SJSA1 (cell line): ENCODE results near the gene TAF9B. TPM values are rescaled to one million over a fixed set of nuclear protein-coding genes. Genes with fewer than 3 reads are reported as not detected.
"Not testable (repeated sequence)": the region's sequence is repeated elsewhere in the genome, so short reads cannot be mapped to it uniquely, and the experiment has no call there.

Source experiments
- DNase-seq, 2 experiments: peaks; one replicate each; pipeline ENCODE4 v3.0.0-alpha.2; 2015 to 2020; ENCODE audit warnings: low spot score in 2 of 2, low read depth in 1 of 2
- H3K27ac ChIP-seq: fragments of 250-450 bp; sonication (Bioruptor Pico); 2 replicates; pipeline ENCODE4 v1.5.1; 2020; ENCODE audit warnings: mild to moderate bottlenecking, moderate library complexity
- H3K27me3 ChIP-seq: fragments of 250-450 bp; sonication (Bioruptor Pico); replicated peaks from 2 replicates; pipeline ENCODE4 v1.5.1; 2020; ENCODE audit warnings: mild to moderate bottlenecking, moderate library complexity
- H3K36me3 ChIP-seq: fragments of 250-450 bp; sonication (Bioruptor Pico); 2 replicates; pipeline ENCODE4 v1.5.1; 2020; ENCODE audit warnings: mild to moderate bottlenecking
- H3K4me1 ChIP-seq: fragments of 250-450 bp; sonication (Bioruptor Pico); replicated peaks from 2 replicates; pipeline ENCODE4 v1.6.1; 2021; ENCODE audit warnings: mild to moderate bottlenecking
- H3K4me3 ChIP-seq: fragments of 250-450 bp; sonication (Bioruptor Pico); 2 replicates; pipeline ENCODE4 v1.5.1; 2020; ENCODE audit warnings: mild to moderate bottlenecking
- H3K9me3 ChIP-seq: fragments of 250-450 bp; sonication (Bioruptor Pico); replicated peaks from 2 replicates; pipeline ENCODE4 v1.5.1; 2020; ENCODE audit warnings: mild to moderate bottlenecking
- total RNA-seq: library from RNA; depleted of rRNA; stranded (reverse); fragments of >200 nt; shearing (Covaris generic); gene quantifications from 2 replicates; pipeline ENCODE4 v1.2.3, GENCODE V29; 2014

Gene TAF9B
- total RNA-seq, 1 experiment from 2014 or later: 53.8 TPM

DNA sequence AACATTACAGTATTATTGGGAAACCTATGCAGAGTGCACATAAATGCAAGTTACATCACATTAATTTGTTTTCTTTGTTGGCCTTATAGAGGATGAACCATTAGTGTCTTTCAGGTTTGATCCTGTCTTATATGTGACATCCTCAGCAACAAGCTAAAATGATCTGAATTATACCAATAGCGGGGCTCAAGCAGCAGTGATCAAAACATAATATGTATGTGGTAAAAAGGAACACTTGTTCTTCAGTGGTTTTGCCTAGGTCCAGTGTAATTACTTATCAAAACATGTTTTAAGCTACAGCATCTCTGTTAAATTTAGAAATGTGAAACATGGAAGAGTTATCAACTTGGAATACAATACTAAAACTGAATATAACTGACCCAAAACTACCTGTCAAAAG lies 9.1 kb downstream of the TAF9B start:
- Histone ChIP-seq H3K9me3 (no peaks in the 10 kb centered on the region), H3K4me1 (no peaks in the 10 kb centered on the region), H3K27ac (no peak overlapping the region), H3K27me3 (no peaks in the 10 kb centered on the region), H3K36me3 (peaks cover 70% of the 10 kb centered on the region), H3K4me3 (no peak overlapping the region)
- DNase-seq: no peak

DNA sequence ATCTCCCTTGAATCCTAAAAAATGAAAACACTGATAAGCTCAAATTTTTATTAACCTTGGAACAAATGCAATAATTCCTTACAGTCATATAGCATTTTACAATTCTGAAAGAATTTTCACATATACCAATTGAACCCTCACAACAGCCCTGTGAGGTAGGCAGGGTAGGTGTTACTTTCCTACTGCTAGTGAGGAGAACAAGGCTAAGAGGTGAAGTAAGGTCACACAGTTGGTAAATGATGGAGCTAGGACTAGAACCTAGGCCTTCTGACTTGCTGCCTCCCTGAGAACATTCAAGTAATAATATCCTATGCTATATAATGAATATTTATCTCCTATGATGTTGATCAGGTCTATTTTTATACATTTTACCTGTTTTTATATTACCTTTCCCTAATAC lies 9.7 kb downstream of the TAF9B start:
- no peak for DNase-seq
- Histone ChIP-seq H3K4me1 (no peaks in the 10 kb centered on the region), H3K36me3 (peaks cover 77% of the 10 kb centered on the region), H3K9me3 (no peaks in the 10 kb centered on the region), H3K4me3 (no peak overlapping the region), H3K27me3 (no peaks in the 10 kb centered on the region), H3K27ac (no peak overlapping the region)

DNA sequence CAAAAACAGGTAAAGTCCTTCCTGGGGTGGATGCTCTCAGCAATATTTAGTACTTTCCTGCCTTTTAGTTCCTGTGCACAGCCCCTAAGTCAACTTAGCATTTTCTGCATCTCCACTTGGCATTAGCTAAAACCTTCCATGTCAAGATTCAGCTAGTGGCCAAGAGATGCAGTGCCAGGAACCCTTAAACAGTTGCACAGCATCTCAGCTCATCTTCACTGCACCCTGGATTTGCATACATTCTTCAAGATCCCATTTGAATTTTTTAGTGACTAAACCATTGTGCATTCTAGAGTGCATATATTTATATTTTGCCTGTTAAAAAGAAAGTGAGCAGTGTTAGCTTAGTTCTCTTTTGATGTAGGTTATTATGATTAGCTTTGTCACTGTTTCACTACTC lies 13.7 kb downstream of the TAF9B start:
- H3K27me3 ChIP-seq, H3K4me1 ChIP-seq, H3K9me3 ChIP-seq, H3K27ac ChIP-seq, H3K4me3 ChIP-seq, DNase-seq: not testable (repeated sequence)
- H3K36me3 ChIP-seq: peaks cover 87% of the 10 kb centered on the region

DNA sequence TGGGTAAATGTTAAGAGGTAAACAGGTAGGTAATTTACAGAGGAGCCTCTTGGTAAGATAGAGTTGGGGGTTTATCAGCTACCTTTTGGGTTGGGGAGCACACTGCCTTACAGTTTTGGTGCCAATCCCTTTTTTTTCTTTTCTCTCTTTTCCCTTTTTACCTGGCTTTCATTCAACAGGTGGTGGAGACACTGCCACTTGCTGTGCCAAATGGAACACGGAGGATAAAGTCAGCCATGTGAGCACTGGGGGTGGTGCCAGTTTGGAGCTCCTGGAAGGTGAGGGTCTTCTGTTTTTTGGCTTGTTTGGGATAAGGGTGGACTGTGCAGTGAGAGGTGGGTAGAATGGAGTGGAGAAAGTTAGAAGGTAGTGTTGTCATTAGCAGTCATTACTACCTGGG lies 14.3 kb downstream of the TAF9B start:
- H3K4me1 ChIP-seq: no peaks in the 10 kb centered on the region
- no peaks in the 10 kb centered on the region for H3K9me3 ChIP-seq
- DNase-seq: no peak
- H3K36me3 ChIP-seq: peaks cover 86% of the 10 kb centered on the region
- no peak overlapping the region for H3K4me3 ChIP-seq
- no peaks in the 10 kb centered on the region for H3K27me3 ChIP-seq
- no peak overlapping the region for H3K27ac ChIP-seq

DNA sequence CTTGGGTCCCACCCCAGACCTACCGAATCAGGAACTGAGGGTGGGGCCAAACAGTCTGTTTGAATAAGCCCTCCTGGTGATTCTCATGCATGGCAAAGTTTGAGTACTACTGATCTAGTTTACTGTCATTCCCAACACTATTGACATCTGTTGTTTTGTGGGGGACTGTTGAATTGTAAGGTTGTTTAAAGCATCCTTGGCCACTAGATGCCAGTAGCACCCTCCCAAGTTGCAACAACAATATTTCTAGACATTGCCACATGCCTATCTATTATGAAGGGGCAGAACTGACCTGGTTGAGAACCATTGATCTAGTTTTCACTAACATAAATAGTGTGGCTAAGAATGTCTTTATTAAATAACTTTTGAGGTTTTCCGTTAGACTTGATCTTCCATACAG lies 15.1 kb downstream of the TAF9B start:
- Histone ChIP-seq H3K27me3 (no peaks in the 10 kb centered on the region), H3K4me3 (no peak overlapping the region), H3K9me3 (no peaks in the 10 kb centered on the region), H3K27ac (no peak overlapping the region), H3K36me3 (peaks cover 90% of the 10 kb centered on the region), H3K4me1 (no peaks in the 10 kb centered on the region)
- no peak for DNase-seq

DNA sequence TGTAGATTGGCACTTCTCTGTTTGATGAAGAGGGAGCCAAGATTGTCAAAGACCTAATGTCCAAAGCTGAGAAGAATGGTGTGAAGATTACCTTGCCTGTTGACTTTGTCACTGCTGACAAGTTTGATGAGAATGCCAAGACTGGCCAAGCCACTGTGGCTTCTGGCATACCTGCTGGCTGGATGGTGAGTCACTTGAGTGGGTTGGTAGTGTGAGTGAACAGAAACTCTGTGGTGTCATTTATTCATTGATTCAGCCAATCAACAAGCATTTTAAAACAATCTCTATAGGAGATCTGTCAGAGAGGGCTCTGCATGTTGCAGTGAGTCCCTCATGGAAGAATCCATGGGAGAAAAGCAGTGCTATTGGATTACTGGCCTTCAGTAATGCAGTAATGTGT lies 16.3 kb downstream of the TAF9B start:
- no peaks in the 10 kb centered on the region for H3K4me1 ChIP-seq
- H3K27ac ChIP-seq: no peak overlapping the region
- H3K27me3 ChIP-seq: no peaks in the 10 kb centered on the region
- no peak for DNase-seq
- peaks cover 88% of the 10 kb centered on the region for H3K36me3 ChIP-seq
- no peaks in the 10 kb centered on the region for H3K9me3 ChIP-seq
- H3K4me3 ChIP-seq: no peak overlapping the region

DNA sequence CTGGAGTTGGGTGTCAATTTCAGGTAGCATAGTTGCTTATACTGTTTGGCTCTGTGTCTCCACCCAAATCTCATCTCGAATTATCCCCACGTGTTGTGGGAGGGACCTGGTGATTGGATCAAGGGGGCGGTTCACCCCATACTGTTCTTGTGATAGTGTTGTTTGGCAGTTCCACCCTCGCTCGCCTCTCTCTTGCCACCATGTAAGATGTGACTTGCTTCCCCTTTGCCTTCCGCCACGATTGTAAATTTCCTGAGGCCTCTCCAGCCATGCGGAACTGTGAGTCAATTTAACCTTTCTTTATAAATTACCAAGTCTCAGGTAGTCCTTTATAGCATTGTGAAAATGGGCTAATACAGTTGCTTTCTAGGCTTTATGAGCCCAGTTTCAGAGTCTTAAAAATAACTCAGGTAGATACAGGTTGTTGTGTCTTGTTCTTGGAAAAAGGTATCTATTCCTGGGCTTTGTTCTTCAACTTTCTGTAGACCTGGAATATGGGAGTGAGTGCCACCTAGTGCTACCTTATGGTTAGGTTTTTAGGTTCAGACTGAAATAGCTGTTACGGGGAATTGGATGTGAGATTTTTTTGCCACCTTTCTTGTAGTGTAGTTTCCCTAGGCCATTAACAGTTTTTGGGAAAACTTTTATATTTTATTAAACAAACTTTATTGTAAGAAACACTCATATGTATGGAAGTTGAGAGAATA lies 19.8 kb downstream of the TAF9B start:
- peaks cover 88% of the 10 kb centered on the region for H3K36me3 ChIP-seq
- DNase-seq: no peak
- no peak overlapping the region for H3K4me3 ChIP-seq
- no peaks in the 10 kb centered on the region for H3K4me1 ChIP-seq
- no peaks in the 10 kb centered on the region for H3K9me3 ChIP-seq
- H3K27me3 ChIP-seq: no peaks in the 10 kb centered on the region
- H3K27ac ChIP-seq: no peak overlapping the region

DNA sequence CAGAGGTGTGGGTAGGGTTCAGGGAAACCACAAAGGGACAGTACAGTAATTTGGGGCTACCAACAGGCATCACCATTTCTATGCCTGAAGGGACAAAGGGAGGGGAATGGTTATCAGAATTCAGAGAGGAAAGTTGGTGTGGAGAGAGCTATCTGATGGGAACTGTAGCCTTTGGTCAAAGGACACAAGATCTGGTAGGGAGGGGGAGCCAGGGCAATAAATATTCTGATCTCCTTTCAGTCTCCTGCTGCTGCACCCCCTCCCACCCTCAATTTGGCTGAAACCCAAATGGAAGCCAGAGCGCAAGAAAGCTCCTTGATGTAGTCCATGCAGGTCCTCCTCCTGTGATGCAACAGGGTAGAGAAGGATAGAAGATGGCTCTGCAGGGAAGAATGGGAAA lies 20.8 kb downstream of the TAF9B start:
- peaks cover 88% of the 10 kb centered on the region for H3K36me3 ChIP-seq
- no peaks in the 10 kb centered on the region for H3K27me3 ChIP-seq
- no peak for DNase-seq
- no peaks in the 10 kb centered on the region for H3K4me1 ChIP-seq
- no peaks in the 10 kb centered on the region for H3K9me3 ChIP-seq
- H3K27ac ChIP-seq: no peak overlapping the region
- H3K4me3 ChIP-seq: no peak overlapping the region

DNA sequence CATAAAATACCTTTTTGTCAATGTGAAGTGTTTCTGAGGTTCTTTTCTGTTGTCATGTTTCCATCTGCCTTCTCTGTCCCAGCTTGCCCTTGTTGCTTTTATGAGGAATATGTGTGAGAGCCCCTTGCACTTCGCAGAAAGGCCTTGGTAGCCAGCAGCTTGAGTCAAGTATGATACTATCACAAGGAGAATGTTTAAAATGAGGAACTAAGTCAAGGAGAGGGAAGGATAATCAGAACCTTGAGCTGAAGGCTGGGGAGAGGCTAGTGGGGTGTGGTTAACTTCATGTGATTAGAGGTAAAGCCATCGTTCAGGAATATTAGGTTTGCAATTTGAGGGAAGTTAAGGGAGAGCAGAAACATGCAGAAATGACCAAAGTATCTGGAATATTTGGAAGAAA lies 22.7 kb downstream of the TAF9B start:
- H3K9me3 ChIP-seq: no peaks in the 10 kb centered on the region
- no peak overlapping the region for H3K4me3 ChIP-seq
- H3K27ac ChIP-seq: no peak overlapping the region
- no peak for DNase-seq
- peaks cover 91% of the 10 kb centered on the region for H3K36me3 ChIP-seq
- no peaks in the 10 kb centered on the region for H3K27me3 ChIP-seq
- H3K4me1 ChIP-seq: no peaks in the 10 kb centered on the region

DNA sequence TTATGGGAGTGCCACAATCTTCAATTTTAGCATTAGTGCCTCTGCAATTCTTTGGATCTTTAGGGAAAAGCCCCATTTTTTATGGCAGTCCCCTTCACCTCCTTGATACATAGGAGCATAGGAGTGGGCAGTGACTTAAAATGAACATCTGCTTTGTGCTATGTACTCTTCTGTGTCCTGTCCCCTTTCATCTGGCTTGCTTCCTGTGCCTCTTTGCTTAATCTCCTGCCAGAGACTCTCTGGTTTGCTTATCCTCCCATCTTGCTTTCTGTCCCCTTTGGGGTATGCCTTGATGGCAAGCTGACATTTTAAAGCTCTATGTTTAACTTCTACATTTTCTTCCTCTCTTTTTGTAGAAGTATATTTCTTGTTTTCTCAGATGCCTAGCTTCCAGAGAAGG lies 23.1 kb downstream of the TAF9B start:
- peaks cover 91% of the 10 kb centered on the region for H3K36me3 ChIP-seq
- no peak overlapping the region for H3K4me3 ChIP-seq
- no peaks in the 10 kb centered on the region for H3K4me1 ChIP-seq
- H3K9me3 ChIP-seq: no peaks in the 10 kb centered on the region
- H3K27ac ChIP-seq: no peak overlapping the region
- no peaks in the 10 kb centered on the region for H3K27me3 ChIP-seq
- DNase-seq: no peak

DNA sequence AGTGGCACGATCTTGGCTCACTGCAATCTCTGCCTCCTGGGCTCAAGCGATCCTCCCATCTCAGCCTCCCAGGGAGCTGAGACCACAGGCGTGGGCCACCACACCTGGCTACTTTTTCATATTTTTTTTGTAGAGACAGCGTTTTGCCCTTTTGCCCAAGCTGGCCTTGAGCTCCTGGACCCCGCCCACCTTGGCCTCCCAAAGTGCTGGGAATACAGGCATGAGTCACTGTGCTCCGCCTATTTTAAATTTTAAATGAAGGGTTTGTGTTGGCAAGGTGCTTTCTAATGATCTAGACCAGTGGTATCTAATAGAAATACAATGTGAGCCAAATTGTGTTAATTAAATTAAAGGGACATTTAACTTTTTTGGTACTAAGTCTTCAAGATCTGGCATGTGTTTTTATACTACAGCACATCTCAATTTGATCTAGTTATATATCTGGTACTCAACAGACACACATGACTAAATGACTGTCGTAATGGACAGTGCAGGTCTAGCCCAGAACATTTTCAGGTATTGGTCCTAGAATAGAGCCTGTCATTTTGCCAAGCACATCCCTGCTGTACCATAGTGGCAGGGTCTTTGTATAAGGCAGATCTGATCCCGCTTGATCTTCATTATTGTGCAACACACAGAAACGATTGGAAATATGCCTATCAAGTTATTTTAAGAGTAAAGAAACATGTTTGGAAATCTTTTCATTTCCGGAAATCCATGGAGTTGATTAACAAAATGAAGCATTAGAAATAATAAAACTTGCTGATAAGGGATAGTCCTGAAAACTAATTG lies 28.1 kb downstream of the TAF9B start:
- DNase-seq: no peak
- Histone ChIP-seq H3K36me3 (peaks cover 64% of the 10 kb centered on the region), H3K27ac (no peak overlapping the region), H3K4me3 (no peak overlapping the region), H3K27me3 (no peaks in the 10 kb centered on the region), H3K9me3 (no peaks in the 10 kb centered on the region), H3K4me1 (no peaks in the 10 kb centered on the region)

DNA sequence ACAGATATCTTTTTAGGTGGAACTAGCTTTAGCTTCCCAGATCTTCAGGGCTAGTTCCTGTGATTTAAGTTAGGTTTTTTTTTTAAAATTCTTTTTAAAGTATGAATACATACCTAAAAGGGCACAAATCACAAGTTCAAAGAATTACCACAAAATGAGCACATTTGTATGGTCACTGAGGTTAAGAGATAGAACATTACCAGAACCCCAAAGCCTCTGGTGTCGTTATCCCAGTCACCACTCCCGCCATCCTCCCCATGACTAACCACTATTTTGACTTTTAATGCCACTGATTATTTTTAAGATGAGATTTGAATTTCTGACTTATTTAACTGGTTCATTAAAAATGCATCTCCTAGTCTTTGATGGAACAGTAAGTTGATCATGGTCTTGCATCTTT lies 30.0 kb downstream of the TAF9B start:
- H3K27ac ChIP-seq: no peak overlapping the region
- H3K27me3 ChIP-seq: no peaks in the 10 kb centered on the region
- H3K9me3 ChIP-seq: no peaks in the 10 kb centered on the region
- H3K4me1 ChIP-seq: peaks cover 9% of the 10 kb centered on the region; the same call in 1 of the 2 replicates
- H3K4me3 ChIP-seq: no peak overlapping the region
- DNase-seq: no peak
- H3K36me3 ChIP-seq: peaks cover 64% of the 10 kb centered on the region

DNA sequence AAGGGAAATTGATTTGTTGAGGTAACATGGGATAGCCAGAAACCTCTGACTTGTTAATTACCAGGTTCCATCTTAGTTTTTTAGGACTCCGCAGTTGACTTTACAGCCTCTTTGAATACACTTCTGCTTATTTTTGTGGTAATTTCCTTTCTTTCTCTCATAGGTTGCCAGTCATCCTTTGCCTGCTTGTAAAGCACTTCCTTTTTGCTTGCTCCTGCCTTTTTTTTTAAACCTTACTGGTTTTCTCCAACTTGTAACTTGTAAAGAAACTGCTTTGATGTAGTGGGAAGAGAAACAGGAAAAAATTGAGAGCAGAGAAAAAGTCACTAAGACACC lies 32.8 kb downstream of the TAF9B start:
- no peaks in the 10 kb centered on the region for H3K9me3 ChIP-seq
- no peak overlapping the region for H3K4me3 ChIP-seq
- H3K4me1 ChIP-seq: peaks cover 14% of the 10 kb centered on the region
- H3K27ac ChIP-seq: no peak overlapping the region
- DNase-seq: no peak
- no peaks in the 10 kb centered on the region for H3K27me3 ChIP-seq
- H3K36me3 ChIP-seq: peaks cover 38% of the 10 kb centered on the region

DNA sequence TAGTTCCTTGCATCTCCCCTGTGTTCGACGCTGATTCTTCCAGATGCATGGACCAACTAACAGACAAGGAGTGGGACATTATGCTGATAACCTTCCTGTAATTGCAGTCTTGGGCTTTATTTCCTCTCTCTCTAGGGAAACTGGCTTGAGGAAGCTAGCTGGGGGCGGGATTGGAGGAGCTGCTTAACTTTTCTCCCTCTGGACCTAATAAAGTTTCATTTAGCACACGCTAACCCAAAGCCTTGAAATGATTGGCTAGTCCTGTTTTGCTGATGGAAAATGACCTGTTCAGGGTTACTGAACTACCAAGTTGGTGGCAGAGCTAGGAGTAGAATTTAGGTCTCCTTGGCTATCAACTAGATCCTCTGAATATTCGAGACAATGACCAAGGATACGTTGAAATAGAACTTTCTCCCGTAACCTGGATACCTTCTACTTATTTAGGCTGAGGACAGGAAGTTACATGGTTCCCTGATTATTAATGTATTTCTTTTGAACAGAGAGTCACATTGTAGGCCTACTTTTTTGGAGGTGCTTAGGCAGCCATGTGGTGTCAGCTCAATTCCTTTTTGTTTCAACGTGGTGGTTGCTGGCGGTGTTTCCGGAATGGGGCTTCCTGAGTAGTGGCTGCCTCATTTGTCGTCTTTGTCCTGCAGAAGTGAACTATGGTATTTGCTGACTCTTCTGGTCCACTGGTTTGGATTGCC lies 33.4 kb downstream of the TAF9B start:
- H3K27me3 ChIP-seq: no peaks in the 10 kb centered on the region
- H3K27ac ChIP-seq: no peak overlapping the region
- DNase-seq: no peak
- no peak overlapping the region for H3K4me3 ChIP-seq
- H3K36me3 ChIP-seq: peaks cover 32% of the 10 kb centered on the region
- H3K4me1 ChIP-seq: peaks cover 14% of the 10 kb centered on the region
- no peaks in the 10 kb centered on the region for H3K9me3 ChIP-seq
